HEK293 (cell line): ENCODE data around the gene PARD6B.

Experiments used
- IKZF3 ChIP-seq: fragments of 450-650 bp; IDR thresholded peaks from 2 replicates; pipeline ENCODE4 v1.5.0; 2018; ENCODE audit warnings: missing biosample characterization, mild to moderate bottlenecking, missing genetic modification characterization, moderate library complexity
- KLF7 ChIP-seq: fragments of 450-650 bp; formaldehyde crosslinking; IDR thresholded peaks from 2 replicates; pipeline ENCODE4 v1.5.1; 2016; ENCODE audit warnings: missing biosample characterization, missing genetic modification characterization, borderline replicate concordance
- MZF1 ChIP-seq: fragments of 450-650 bp; formaldehyde crosslinking; IDR thresholded peaks from 2 replicates; pipeline ENCODE4 v1.5.1; 2017; ENCODE audit warnings: missing biosample characterization, missing genetic modification characterization, borderline replicate concordance
- SP3 ChIP-seq: fragments of 450-650 bp; formaldehyde crosslinking; IDR thresholded peaks from 2 replicates; pipeline ENCODE4 v1.5.1; 2016; ENCODE audit warnings: missing biosample characterization, missing genetic modification characterization
- ZBTB17 ChIP-seq: fragments of 450-650 bp; formaldehyde crosslinking; IDR thresholded peaks from 2 replicates; pipeline ENCODE4 v1.5.1; 2016; ENCODE audit warnings: missing biosample characterization, missing genetic modification characterization
- ZBTB20 ChIP-seq: fragments of 450-650 bp; formaldehyde crosslinking; IDR thresholded peaks from 2 replicates; pipeline ENCODE4 v1.5.1; 2016; ENCODE audit warnings: missing biosample characterization, missing genetic modification characterization
- ZBTB48 ChIP-seq: fragments of 450-650 bp; formaldehyde crosslinking; IDR thresholded peaks from 2 replicates; pipeline ENCODE4 v1.5.1; 2016; ENCODE audit warnings: missing biosample characterization, missing genetic modification characterization
- ZFP3 ChIP-seq: fragments of 450-650 bp; formaldehyde crosslinking; IDR thresholded peaks from 2 replicates; pipeline ENCODE4 v1.5.1; 2016; ENCODE audit warnings: low read depth, missing biosample characterization, missing genetic modification characterization
- ZNF19 ChIP-seq: fragments of 450-650 bp; formaldehyde crosslinking; IDR thresholded peaks from 2 replicates; pipeline ENCODE4; 2016; ENCODE audit warnings: missing biosample characterization, missing genetic modification characterization, low read depth
- ZNF223 ChIP-seq: fragments of 450-650 bp; formaldehyde crosslinking; IDR thresholded peaks from 2 replicates; pipeline ENCODE4 v1.5.1; 2016; ENCODE audit warnings: missing biosample characterization, missing genetic modification characterization
- ZNF701 ChIP-seq: fragments of 450-650 bp; formaldehyde crosslinking; IDR thresholded peaks from 2 replicates; pipeline ENCODE4 v1.5.1; 2016; ENCODE audit warnings: missing biosample characterization, missing genetic modification characterization
- ZNF707 ChIP-seq: fragments of 450-650 bp; formaldehyde crosslinking; IDR thresholded peaks from 2 replicates; pipeline ENCODE4 v1.5.1; 2016; ENCODE audit warnings: missing biosample characterization, missing genetic modification characterization
- TF ChIP-seq, protein P1 (sequence below): fragments of 450-650 bp; formaldehyde crosslinking; IDR thresholded peaks from 2 replicates; pipeline ENCODE4 v1.5.1; 2016; ENCODE audit warnings: missing biosample characterization, missing genetic modification characterization
- TF ChIP-seq, protein P2 (sequence below): fragments of 450-650 bp; formaldehyde crosslinking; conservative IDR thresholded peaks from 2 replicates; pipeline ENCODE4 v1.5.1; 2016; ENCODE audit warnings: low read depth, missing biosample characterization, missing genetic modification characterization
- TF ChIP-seq, protein P3 (sequence below): fragments of 450-650 bp; formaldehyde crosslinking; IDR thresholded peaks from 2 replicates; pipeline ENCODE4 v1.5.1; 2016; ENCODE audit warnings: missing biosample characterization, missing genetic modification characterization, borderline replicate concordance
- TF ChIP-seq, protein P4 (sequence below): fragments of 450-650 bp; formaldehyde crosslinking; IDR thresholded peaks from 2 replicates; pipeline ENCODE4 v1.5.1; 2017; ENCODE audit warnings: missing biosample characterization, missing genetic modification characterization
- TF ChIP-seq, protein P5 (sequence below): fragments of 450-650 bp; formaldehyde crosslinking; IDR thresholded peaks from 2 replicates; pipeline ENCODE4 v1.5.1; 2017; ENCODE audit warnings: missing biosample characterization, missing genetic modification characterization
- TF ChIP-seq, protein P6 (sequence below): fragments of 450-650 bp; formaldehyde crosslinking; IDR thresholded peaks from 2 replicates; pipeline ENCODE4 v1.5.1; 2016; ENCODE audit warnings: missing biosample characterization, missing genetic modification characterization

The PARD6B gene

DNA sequence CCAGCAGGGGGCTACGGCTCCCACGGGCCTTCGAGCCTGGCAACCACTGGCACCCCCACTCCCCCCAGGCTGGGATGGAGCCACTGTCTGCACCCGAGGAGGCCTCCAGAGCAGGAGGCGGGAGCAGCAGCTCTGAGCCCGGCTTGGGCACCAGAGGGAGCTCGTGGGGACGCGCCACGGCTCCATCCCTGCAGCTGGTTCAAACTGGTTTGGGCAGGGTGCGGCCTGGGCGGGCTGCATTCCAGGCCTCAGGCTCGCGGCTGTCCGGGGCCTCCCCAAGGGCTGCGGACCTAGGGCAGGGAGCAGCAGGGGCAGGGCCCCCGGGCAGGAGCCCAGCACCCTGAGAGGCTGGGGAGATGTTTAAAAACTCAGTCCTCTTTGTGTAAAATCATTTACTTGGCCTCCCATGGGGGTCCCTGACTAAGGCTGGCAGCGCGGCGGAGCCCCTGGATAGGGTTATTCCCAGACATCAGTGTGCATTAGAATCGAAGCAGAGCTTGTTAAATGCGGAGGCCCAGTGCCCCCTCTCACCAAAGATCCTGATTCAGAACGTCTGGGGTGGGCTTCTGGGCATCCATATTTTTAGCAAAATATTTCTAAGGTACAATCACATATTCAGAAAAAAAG, 59.4 kb downstream of the PARD6B start (continued):
- TF ChIP-seq ZBTB20 (tag by site-specific recombination) (peak; percentile 92), ZBTB17 (tag by site-specific recombination) (peak; percentile 83), ZFP3 (no peak), KLF7 (tag by site-specific recombination) (peak; percentile 95), IKZF3 (tag by site-specific recombination) (peak; percentile 77), SP3 (tag by site-specific recombination) (peak; percentile 52; the same call in 1 of the 2 replicates), ZNF19 (no peak), ZNF707 (no peak), MZF1 (tag by site-specific recombination) (peak; percentile 87; the same call in 1 of the 2 replicates), ZNF701 (no peak), ZBTB48 (tag by site-specific recombination) (peak; percentile 86), ZNF223 (tag by site-specific recombination) (no peak)
- TF ChIP-seq, protein P1, sequence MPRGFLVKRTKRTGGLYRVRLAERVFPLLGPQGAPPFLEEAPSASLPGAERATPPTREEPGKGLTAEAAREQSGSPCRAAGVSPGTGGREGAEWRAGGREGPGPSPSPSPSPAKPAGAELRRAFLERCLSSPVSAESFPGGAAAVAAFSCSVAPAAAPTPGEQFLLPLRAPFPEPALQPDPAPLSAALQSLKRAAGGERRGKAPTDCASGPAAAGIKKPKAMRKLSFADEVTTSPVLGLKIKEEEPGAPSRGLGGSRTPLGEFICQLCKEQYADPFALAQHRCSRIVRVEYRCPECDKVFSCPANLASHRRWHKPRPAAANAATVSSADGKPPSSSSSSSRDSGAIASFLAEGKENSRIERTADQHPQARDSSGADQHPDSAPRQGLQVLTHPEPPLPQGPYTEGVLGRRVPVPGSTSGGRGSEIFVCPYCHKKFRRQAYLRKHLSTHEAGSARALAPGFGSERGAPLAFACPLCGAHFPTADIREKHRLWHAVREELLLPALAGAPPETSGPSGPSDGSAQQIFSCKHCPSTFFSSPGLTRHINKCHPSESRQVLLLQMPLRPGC (tag by site-specific recombination), result peak; percentile 82; the same call in 1 of the 2 replicates
- TF ChIP-seq, protein P2, sequence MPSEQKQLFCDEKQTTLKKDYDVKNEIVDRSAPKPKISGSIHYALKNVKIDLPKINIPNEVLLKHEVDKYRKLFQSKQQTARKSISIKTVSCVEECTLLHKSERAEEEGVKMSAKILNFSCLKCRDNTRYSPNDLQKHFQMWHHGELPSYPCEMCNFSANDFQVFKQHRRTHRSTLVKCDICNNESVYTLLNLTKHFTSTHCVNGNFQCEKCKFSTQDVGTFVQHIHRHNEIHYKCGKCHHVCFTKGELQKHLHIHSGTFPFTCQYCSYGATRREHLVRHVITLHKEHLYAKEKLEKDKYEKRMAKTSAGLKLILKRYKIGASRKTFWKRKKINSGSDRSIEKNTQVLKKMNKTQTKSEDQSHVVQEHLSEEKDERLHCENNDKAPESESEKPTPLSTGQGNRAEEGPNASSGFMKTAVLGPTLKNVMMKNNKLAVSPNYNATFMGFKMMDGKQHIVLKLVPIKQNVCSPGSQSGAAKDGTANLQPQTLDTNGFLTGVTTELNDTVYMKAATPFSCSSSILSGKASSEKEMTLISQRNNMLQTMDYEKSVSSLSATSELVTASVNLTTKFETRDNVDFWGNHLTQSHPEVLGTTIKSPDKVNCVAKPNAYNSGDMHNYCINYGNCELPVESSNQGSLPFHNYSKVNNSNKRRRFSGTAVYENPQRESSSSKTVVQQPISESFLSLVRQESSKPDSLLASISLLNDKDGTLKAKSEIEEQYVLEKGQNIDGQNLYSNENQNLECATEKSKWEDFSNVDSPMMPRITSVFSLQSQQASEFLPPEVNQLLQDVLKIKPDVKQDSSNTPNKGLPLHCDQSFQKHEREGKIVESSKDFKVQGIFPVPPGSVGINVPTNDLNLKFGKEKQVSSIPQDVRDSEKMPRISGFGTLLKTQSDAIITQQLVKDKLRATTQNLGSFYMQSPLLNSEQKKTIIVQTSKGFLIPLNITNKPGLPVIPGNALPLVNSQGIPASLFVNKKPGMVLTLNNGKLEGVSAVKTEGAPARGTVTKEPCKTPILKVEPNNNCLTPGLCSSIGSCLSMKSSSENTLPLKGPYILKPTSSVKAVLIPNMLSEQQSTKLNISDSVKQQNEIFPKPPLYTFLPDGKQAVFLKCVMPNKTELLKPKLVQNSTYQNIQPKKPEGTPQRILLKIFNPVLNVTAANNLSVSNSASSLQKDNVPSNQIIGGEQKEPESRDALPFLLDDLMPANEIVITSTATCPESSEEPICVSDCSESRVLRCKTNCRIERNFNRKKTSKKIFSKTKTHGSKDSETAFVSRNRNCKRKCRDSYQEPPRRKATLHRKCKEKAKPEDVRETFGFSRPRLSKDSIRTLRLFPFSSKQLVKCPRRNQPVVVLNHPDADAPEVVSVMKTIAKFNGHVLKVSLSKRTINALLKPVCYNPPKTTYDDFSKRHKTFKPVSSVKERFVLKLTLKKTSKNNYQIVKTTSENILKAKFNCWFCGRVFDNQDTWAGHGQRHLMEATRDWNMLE, result 0 out of 2 replicates have a peak, but pooled peaks have one; percentile 39
- TF ChIP-seq, protein P3, sequence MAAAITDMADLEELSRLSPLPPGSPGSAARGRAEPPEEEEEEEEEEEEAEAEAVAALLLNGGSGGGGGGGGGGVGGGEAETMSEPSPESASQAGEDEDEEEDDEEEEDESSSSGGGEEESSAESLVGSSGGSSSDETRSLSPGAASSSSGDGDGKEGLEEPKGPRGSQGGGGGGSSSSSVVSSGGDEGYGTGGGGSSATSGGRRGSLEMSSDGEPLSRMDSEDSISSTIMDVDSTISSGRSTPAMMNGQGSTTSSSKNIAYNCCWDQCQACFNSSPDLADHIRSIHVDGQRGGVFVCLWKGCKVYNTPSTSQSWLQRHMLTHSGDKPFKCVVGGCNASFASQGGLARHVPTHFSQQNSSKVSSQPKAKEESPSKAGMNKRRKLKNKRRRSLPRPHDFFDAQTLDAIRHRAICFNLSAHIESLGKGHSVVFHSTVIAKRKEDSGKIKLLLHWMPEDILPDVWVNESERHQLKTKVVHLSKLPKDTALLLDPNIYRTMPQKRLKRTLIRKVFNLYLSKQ (tag by site-specific recombination), result no peak
- TF ChIP-seq, protein P4, sequence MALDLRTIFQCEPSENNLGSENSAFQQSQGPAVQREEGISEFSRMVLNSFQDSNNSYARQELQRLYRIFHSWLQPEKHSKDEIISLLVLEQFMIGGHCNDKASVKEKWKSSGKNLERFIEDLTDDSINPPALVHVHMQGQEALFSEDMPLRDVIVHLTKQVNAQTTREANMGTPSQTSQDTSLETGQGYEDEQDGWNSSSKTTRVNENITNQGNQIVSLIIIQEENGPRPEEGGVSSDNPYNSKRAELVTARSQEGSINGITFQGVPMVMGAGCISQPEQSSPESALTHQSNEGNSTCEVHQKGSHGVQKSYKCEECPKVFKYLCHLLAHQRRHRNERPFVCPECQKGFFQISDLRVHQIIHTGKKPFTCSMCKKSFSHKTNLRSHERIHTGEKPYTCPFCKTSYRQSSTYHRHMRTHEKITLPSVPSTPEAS, result no peak
- TF ChIP-seq, protein P5, sequence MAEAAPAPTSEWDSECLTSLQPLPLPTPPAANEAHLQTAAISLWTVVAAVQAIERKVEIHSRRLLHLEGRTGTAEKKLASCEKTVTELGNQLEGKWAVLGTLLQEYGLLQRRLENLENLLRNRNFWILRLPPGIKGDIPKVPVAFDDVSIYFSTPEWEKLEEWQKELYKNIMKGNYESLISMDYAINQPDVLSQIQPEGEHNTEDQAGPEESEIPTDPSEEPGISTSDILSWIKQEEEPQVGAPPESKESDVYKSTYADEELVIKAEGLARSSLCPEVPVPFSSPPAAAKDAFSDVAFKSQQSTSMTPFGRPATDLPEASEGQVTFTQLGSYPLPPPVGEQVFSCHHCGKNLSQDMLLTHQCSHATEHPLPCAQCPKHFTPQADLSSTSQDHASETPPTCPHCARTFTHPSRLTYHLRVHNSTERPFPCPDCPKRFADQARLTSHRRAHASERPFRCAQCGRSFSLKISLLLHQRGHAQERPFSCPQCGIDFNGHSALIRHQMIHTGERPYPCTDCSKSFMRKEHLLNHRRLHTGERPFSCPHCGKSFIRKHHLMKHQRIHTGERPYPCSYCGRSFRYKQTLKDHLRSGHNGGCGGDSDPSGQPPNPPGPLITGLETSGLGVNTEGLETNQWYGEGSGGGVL (tag by site-specific recombination), result no peak; the same call in 1 of the 2 replicates
- TF ChIP-seq, protein P6, sequence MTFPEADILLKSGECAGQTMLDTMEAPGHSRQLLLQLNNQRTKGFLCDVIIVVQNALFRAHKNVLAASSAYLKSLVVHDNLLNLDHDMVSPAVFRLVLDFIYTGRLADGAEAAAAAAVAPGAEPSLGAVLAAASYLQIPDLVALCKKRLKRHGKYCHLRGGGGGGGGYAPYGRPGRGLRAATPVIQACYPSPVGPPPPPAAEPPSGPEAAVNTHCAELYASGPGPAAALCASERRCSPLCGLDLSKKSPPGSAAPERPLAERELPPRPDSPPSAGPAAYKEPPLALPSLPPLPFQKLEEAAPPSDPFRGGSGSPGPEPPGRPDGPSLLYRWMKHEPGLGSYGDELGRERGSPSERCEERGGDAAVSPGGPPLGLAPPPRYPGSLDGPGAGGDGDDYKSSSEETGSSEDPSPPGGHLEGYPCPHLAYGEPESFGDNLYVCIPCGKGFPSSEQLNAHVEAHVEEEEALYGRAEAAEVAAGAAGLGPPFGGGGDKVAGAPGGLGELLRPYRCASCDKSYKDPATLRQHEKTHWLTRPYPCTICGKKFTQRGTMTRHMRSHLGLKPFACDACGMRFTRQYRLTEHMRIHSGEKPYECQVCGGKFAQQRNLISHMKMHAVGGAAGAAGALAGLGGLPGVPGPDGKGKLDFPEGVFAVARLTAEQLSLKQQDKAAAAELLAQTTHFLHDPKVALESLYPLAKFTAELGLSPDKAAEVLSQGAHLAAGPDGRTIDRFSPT, result peak; percentile 94
